ENCODE results near the gene HTT.
"Not testable (repeated sequence)": the region's sequence is repeated elsewhere in the genome, so short reads cannot be mapped to it uniquely, and the experiment has no call there.

The HTT gene

GRCh38 chr4:3145234-3145924 lies 70.9 kb downstream of the HTT start:
- no peak overlapping the region for H3K4me3 ChIP-seq (ENCODE audit: low read length)
- DNase-seq (ENCODE audit: low read depth) = no peak
- peak; percentile 21 for TF ChIP-seq CTCF (conservative IDR thresholded peaks at IDR 0.05; ENCODE audit: low read depth, low read length)

- no peak for TF ChIP-seq CTCF (conservative IDR thresholded peaks at IDR 0.05; ENCODE audit: low read depth, low read length)
- no peak overlapping the region for H3K4me3 ChIP-seq (ENCODE audit: low read length)
- no peak for DNase-seq (ENCODE audit: low read depth)
Observed at GRCh38 chr4:3148926-3149325, 74.4 kb downstream of the HTT start.

DNA sequence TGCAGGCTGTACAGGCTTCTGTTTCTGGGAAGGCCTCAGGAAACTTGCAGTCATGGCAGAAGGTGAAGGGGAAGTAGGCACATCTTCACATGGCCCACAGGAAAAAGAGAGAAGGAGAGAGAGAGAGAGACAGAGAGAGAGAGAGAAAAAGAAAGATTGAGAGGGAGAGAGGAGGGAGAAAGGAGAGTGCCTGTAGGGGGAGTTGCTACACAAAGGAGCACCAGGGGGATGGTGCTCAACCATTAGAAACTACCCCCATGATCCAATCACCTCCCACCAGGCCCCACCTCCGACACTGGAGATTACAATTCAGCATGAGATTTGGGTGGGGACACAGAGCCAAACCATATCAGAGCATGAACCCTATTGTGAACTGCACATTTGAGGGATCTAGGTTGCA lies 76.8 kb downstream of the HTT start:
- not testable (repeated sequence) for H3K4me3 ChIP-seq (ENCODE audit: low read length); DNase-seq (ENCODE audit: low read depth)

DNA sequence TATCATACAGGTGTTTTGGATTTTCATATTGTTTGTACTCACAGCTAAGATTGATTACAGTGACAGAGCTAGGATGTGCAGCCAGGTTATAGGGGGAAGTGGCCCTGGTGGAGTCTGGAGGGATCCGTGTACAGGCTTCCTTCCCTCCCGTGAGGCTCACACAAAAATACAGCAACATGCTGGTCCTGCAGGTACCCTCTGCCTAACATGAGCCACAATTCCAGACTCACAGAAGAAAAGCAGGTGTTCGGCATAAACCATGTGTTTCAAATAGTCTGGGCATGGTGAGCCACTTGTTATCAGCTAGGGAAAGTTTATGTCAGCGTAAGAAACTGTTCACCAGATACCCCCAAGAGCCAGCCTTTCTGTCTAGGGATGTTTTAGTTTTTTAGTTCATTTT lies 82.9 kb downstream of the HTT start:
- no peak for TF ChIP-seq CTCF (conservative IDR thresholded peaks at IDR 0.05; ENCODE audit: low read depth, low read length)
- no peak for DNase-seq (ENCODE audit: low read depth)
- H3K4me3 ChIP-seq (ENCODE audit: low read length) = no peak overlapping the region

DNA sequence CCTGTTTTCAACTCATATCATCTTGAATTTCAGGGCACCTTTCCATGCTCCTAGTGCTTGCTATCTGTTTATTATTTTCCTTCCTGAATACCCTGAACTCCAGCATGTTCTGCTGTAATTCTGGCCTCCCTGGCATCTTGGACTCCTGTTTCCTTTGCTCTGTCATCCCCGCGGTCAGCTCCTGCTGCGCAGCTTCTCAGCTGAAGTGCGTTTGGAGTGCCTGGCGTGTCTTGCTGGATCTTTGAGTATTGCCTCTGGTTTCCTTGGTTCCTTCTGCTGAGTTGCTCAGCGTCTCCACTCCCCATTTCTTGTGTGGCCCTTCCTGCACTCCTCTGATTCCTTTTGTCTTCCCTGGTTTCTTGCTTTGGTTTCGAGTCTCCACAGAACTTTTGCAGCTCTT lies 84.4 kb downstream of the HTT start:
- DNase-seq (ENCODE audit: low read depth) = no peak
- no peak for TF ChIP-seq CTCF (conservative IDR thresholded peaks at IDR 0.05; ENCODE audit: low read depth, low read length)
- H3K4me3 ChIP-seq (ENCODE audit: low read length) = no peak overlapping the region

GRCh38 chr4:3160438-3160837 lies 86.0 kb downstream of the HTT start:
- H3K4me3 ChIP-seq (ENCODE audit: low read length) = no peak overlapping the region
- no peak for DNase-seq (ENCODE audit: low read depth)
- no peak for TF ChIP-seq CTCF (conservative IDR thresholded peaks at IDR 0.05; ENCODE audit: low read depth, low read length)

GRCh38 chr4:3161044-3161443 lies 86.6 kb downstream of the HTT start:
- H3K4me3 ChIP-seq (ENCODE audit: low read length); DNase-seq (ENCODE audit: low read depth): not testable (repeated sequence)

DNA sequence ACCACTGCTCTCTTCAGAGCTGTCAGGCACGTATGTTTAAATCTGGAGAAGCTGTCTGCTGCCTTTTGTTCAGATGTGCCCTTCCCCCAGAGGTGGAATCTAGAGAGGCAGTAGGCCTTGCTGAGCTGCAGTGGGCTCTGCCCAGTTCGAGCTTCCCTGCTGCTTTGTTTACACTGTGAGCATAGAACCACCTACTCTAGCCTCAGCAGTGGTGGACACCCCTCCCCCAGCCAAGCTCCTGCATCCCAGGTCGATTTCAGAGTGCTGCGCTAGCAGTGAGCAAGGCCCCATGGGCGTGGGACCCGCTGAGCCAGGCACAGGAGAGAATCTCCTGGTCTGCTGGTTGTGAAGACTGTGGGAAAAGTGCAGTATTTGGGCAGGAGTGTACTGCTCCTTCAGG lies 92.0 kb downstream of the HTT start:
- not testable (repeated sequence) for H3K4me3 ChIP-seq (ENCODE audit: low read length); DNase-seq (ENCODE audit: low read depth)

- no peak for DNase-seq (ENCODE audit: low read depth)
- H3K4me3 ChIP-seq (ENCODE audit: low read length) = no peak overlapping the region
- no peak for TF ChIP-seq CTCF (conservative IDR thresholded peaks at IDR 0.05; ENCODE audit: low read depth, low read length)
Observed at GRCh38 chr4:3168029-3168428, 93.5 kb downstream of the HTT start.
